ENCODE data around the gene RGS7. TPM values are rescaled to one million over a fixed set of nuclear protein-coding genes. Genes with fewer than 3 reads are reported as not detected.

RGS7 gene
- total and polyA plus RNA-seq, 10 of the 15 experiments (the other 5 are each of a cell fraction or from before 2014, with no cell fraction given), result not detected

DNA sequence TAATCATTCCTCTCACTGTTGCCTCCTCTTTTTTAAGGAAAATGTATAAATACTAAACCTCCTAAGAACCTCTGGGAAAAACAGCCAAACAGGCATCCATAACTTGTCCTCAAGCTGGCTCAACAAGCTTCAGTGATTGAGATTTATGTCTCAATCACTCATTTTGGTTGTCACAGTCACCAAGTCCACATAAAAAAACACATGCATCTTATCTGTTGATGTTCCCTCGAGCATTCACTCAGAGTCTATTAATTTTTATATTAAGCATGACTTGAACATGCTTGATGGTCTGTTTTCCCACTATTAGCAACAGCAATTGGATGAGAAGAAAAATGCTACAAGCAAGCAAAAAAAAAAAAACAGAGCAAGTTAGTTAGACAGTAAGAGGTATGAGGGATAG, 254.3 kb downstream of the RGS7 start:
- ATAC-seq, result no peak
- ChIA-PET SMC1A (ENCODE audit: uncharacterized antibody, unreplicated experiment) (no interaction called here), CTCF (no interaction called here), POLR2A (no interaction called here), RAD21 (ENCODE audit: unreplicated experiment) (no interaction called here)
- WGBS (ENCODE audit: insufficient coverage, insufficient replicate concordance, low lambda C conversion rate, missing lambda C conversion rate), result 0% methylated on average over 1 of the region's 1 CpG
- Histone ChIP-seq H3K36me3 (ENCODE audit: control insufficient read depth in 2 of 2, insufficient read depth in 2 of 2, low read length in 1 of 2) (no peaks in the 10 kb centered on the region), H3K79me2 (ENCODE audit: control insufficient read depth, insufficient read depth, low read length) (no peaks in the 10 kb centered on the region), H2AFZ (ENCODE audit: control insufficient read depth, low read depth, low read length) (no peak overlapping the region), H3K4me3 (no peak overlapping the region), H3K27ac (ENCODE audit: control insufficient read depth, insufficient read depth) (no peak overlapping the region), H3K4me1 (ENCODE audit: control insufficient read depth, insufficient read depth, low read length) (no peaks in the 10 kb centered on the region), H4K20me1 (ENCODE audit: control insufficient read depth, insufficient read depth) (no peaks in the 10 kb centered on the region), H3K4me2 (ENCODE audit: control insufficient read depth, insufficient read depth) (no peak overlapping the region), H3K27me3 (replicated peaks in 1 of 2; ENCODE audit: control insufficient read depth in 2 of 2, insufficient read depth in 2 of 2, low read length in 1 of 2) (no peaks in the 10 kb centered on the region), H3K9me3 (replicated peaks; ENCODE audit: control insufficient read depth, insufficient read depth, low read length) (no peaks in the 10 kb centered on the region), H3K9ac (ENCODE audit: control insufficient read depth, insufficient read depth, low read length) (no peak overlapping the region)
- no peak for DNase-seq (ENCODE audit: low read depth, low spot score)
- BruUV-seq (replicated peaks), result no TSS peak
- no peak for FAIRE-seq
- no peak for TF ChIP-seq CHD2 (IDR thresholded peaks at IDR 0.05; ENCODE audit: borderline replicate concordance, low read depth, low read length)
- no peak for TF ChIP-seq POLR2AphosphoS2 (IDR thresholded peaks at IDR 0.05; ENCODE audit: low read depth, low read length)
- TF ChIP-seq CREB1 (IDR thresholded peaks at IDR 0.05; ENCODE audit: low read depth), result no peak
- TF ChIP-seq WRNIP1 (IDR thresholded peaks at IDR 0.05; ENCODE audit: borderline replicate concordance, low read depth, low read length), result no peak
- TF ChIP-seq POLR2A (IDR thresholded peaks at IDR 0.05; ENCODE audit: low read depth, low read length), result no peak
- TF ChIP-seq CEBPZ (IDR thresholded peaks at IDR 0.05; ENCODE audit: low read depth, low read length), result no peak
- no peak for TF ChIP-seq NR2F1 (conservative IDR thresholded peaks at IDR 0.05)
- no peak for TF ChIP-seq TCF12 (IDR thresholded peaks at IDR 0.05; ENCODE audit: low read depth, low read length)
- no peak for TF ChIP-seq ZSCAN29 (IDR thresholded peaks at IDR 0.05)
- TF ChIP-seq MTA3 (IDR thresholded peaks at IDR 0.05; ENCODE audit: borderline replicate concordance, low read length), result no peak
- no peak for TF ChIP-seq NFYB (IDR thresholded peaks at IDR 0.05; ENCODE audit: insufficient read depth, low read depth, low read length)
- TF ChIP-seq DPF2 (IDR thresholded peaks at IDR 0.05), result no peak
- TF ChIP-seq SREBF1 (IDR thresholded peaks at IDR 0.05; ENCODE audit: low read length), result no peak
- no peak for TF ChIP-seq NBN (IDR thresholded peaks at IDR 0.05)
- TF ChIP-seq ZNF622 (IDR thresholded peaks at IDR 0.05), result no peak
- no peak for TF ChIP-seq STAT3 (IDR thresholded peaks at IDR 0.05; ENCODE audit: low read depth, low read length)
- no peak for TF ChIP-seq ESRRA (IDR thresholded peaks at IDR 0.05; ENCODE audit: low read length)
- intact Hi-C loops (cut with micrococcal nuclease; ENCODE audit: unreplicated experiment) (no loop called here), in situ Hi-C loops (cut with MboI) (no loop called here)

All from GM12878 (cell line).